HG02884 (cell line): ENCODE measurements around the gene MAML1.

ENCODE experiments used
- ATAC-seq: cut with Tn5 transposase; IDR thresholded peaks from one replicate; pipeline ENCODE4 v1.9.1; 2021; ENCODE audit warnings: mild to moderate bottlenecking, moderate library complexity; ENCODE audit not compliant: unreplicated experiment

Gene MAML1

DNA sequence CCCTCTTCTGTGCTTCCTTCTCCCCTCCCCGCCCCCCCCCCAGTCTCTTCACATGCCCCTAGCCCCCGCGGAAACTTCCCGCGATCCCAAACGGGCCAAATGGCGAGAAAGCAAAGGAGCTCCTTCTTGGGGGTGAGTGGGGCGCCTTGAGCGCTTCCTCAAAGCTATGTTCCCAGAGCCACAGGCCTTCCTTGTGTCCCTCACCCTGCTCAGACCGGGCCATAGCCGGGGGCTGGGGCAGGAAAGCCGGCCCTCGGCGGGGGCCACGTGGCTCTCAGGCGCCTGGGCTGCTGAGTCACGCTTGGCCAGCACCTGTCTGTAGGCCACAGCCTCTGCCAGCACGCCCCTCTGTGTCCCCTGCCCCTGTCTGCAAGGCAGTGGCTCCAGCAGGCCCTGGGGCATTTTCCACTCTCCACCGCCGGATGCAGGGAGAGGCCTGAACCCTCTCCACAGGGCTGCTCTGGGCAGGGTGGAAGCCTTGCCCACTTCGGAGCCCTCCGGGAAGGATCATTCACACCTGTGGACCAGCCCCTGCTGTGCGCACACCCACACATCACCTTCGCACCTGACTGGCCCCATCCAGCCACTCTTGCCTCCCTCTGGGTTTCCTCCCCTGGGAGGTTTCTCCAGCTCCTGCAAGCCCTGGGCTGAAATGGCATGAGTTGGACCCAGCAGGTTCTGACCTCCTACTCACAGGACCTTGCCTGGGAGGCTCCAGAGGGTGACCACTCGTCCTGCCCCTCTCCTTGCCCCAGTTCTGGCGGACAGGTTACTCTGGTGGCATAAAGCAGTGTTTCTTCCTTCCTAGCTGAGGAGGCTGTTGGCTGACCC is 86.9 kb downstream of the MAML1 start:
- ATAC-seq = no peak

- ATAC-seq = no peak
Measured at GRCh38 chr5:179820127-179820482, 87.5 kb downstream of the MAML1 start.

DNA sequence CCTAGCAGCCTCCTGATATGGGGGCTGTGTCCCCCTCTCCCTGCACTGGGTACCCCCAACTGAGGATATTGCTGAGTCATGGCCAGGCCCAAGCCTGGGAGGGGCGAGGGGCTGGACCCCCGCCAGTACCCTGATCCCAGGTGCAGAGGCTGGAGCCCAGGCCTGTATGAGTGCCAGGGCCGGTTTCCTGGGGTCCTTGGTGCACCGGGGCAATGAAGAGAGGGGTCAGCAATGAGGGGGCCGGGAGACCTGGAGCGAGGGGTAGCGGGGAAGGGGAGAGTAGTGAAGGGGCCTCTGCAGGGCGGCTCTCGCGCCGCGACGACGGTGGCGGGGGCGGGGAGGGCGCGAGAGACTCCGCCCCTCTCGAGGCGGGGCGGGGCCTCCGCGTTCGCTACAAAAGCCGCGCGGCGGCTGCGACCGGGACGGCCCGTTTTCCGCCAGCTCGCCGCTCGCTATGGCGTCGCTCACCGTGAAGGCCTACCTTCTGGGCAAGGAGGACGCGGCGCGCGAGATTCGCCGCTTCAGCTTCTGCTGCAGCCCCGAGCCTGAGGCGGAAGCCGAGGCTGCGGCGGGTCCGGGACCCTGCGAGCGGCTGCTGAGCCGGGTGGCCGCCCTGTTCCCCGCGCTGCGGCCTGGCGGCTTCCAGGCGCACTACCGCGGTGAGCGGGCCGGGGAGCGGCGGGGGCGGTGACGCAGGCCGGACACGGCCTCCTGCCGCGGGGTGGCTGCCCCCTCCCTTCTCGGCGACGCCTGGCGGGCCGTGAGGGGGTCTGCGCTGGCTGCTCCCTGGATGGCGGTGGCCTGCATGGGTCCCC is 88.1 kb downstream of the MAML1 start, which contains the start of gene SQSTM1:
TSS of gene SQSTM1 (plus strand) at position 423 of the 815 bp plus-strand sequence. CDS start at position 455, 32 bp downstream.
- ATAC-seq = peak; percentile 42

DNA sequence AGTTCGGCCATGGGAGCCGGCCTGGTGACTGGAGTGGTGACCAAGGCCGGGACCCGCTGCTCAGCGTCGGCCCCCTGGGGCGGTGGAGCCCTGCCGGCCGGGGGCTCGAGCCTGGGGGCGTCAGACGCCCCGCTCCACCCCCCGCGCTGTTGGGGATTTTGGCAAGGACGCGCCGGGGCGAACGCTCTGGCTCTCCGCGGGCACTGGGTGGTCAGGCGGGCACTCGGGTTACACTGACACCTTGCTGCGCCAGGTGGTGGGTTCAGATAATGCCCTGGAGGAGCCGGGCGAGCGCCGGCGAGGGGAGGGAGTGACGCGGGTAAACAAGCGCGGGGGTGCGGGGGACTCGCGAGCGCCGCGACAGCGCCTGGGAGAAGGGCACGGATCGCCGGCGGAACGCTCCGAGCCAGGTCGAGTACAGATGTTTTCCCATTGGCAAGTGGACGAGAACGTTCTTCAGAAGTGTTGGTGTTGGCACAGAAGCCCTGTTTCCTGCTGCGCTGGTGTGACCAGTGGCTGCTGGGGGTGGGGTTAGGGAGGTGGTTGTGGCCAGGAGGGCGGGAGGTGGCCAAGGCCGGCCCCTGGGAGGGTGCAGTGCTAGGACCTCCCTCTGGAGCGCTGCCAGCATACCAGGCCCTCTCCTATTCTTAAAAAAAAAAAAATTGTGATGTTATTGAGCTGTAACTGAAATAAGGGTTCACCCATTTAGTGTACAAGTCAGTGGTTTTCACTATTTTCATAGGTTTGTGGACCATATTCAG is 88.9 kb downstream of the MAML1 start:
- peak; percentile 36 for ATAC-seq

- ATAC-seq = no peak
Measured at GRCh38 chr5:179822059-179822432, 89.4 kb downstream of the MAML1 start.

DNA sequence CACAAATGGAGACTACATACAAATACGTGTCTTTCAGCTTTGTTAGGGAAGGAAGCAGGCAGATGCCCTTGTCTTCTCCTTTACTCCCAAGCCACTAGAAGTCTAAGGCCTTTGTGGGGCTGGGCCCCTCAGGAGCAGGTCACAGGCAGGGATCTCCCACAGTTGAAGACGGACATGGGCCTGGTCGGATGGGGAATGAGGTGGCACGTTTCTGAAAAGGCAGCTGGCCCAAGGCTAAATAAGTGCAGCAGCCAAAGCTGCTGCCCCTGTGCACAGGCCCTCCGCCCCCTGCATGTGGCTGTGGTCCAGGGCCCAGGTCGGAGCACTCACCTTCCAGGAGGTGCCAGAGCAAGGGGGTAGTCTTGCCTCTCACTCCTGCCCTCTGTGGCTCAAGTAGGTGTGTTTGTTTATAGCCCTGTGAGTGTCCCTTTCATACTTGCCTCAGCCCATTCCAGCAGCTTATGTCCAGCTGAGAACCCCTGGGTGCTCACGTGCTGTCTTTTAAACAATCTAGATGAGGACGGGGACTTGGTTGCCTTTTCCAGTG is 89.9 kb downstream of the MAML1 start:
- ATAC-seq = no peak

GRCh38 chr5:179823937-179824744 is 91.5 kb downstream of the MAML1 start:
- ATAC-seq = no peak

GRCh38 chr5:179824745-179825112 is 92.1 kb downstream of the MAML1 start:
- no peak for ATAC-seq

GRCh38 chr5:179825655-179826182 is 93.1 kb downstream of the MAML1 start:
- no peak for ATAC-seq
